HG03521 (cell line): ENCODE results near the gene UNC13A.

ENCODE experiments used
- ATAC-seq: cut with Tn5 transposase; IDR thresholded peaks from one replicate; pipeline ENCODE4 v1.9.1; 2021; ENCODE audit warnings: mild to moderate bottlenecking, moderate library complexity; ENCODE audit not compliant: unreplicated experiment

UNC13A gene

DNA sequence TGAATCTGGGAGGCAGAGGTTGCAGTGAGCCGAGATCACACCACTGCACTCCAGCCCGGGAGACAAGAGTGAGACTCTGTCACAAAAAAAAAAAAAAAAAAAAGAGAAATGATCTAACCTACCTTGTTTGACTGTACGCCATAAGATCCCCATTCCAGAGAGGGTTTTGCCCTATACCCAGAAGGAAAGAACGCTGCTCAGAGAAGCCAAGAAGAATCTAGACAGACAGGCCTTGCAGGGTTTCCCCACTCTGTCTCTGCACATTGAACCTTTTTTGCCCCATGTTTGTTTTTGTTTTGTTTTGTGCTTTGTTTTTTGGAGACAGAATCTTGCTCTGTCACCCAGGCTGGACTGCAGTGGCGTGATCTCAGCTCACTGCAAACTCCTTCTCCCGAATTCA lies 23.7 kb upstream of the UNC13A start:
- no peak for ATAC-seq

DNA sequence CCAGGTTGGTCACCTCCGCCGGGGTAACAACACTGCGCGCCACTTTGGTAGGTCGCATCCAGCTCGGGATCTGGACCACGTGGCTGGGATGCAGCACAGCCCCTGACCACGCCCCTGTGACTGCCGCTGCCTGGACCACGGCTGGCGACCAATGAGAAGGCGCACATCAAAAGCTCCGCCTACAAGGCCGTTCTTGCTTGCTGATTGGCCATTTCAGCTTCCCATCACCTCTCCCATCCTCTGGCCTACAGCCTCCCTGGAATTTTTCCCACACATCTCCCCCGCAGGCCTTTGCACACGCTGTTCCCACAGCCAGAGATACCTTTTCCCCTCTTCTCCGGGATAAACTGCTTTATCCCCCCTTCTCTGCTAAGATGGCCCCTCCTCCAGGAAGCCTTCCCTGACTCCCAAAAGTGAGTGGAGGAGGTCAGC lies 18.6 kb upstream of the UNC13A start:
- no peak for ATAC-seq

DNA sequence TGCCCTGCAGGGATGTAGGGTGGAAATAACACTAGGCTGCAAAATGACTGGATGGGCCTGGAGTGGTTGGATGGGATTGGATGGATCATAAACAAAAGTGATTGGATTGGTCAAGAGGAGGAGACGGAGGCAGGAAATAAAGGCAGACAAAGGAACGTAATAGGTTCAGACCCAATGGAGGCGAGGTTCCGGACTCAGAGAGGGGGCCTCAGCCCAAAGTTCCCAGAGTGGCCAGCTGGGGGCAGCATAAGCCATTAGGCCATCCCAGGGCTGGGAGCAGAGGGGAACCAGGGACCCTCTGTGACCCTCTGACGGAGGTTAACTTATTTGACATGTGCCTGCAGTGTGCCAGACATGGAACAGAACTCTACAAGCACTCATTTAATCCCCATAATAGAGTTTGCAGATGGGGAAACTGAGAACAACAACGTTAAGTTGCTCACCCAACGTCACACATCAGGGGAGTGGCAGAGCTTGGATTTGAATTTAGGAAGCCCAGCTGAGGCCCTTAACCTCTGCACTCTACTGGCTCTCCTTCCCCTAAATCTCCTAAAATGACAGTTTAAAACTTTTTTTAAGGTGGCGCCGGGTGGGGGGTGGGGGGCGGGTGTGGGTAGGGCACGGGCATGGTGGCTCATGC lies 15.8 kb upstream of the UNC13A start:
- ATAC-seq: no peak

DNA sequence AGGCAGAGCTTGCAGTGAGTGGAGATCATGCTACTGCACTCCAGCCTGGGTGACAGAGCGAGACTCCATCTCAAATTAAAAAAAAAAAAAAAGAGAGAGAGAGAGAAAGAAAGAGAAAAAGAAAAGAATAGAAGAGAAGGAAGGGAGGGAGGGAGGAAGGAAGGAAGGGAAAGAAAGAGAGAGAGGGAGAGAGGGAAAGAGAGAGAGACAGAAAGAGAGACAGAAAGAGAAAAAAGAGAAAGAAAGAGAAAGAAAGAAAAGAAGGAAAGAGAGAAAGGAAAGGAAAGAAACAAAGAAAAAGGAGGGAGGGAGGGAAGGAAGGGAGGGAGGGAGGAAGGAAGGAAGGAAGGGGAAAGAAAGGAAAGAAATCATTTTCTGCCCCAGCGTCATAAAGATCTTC lies 7.0 kb upstream of the UNC13A start:
- no peak for ATAC-seq

DNA sequence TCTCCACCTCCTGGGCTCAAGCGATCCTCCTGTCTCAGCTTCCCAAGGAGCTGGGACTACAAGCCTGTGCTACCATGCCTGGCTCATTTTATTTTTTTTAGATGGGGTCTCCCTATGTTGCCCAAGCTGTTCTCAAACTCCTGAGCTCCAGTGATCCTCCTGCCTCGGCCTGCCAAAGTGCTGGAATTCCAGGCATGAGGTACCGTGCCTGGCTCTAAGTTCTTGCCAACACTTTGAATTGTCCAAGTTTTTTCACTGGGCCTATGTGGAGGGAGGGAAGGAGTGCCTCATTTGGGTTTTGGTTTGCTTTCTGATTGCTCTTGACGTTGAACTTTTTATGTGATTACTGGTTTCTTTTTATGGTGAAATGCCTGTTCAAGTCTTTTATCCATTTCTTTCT lies 4.4 kb upstream of the UNC13A start:
- no peak for ATAC-seq

DNA sequence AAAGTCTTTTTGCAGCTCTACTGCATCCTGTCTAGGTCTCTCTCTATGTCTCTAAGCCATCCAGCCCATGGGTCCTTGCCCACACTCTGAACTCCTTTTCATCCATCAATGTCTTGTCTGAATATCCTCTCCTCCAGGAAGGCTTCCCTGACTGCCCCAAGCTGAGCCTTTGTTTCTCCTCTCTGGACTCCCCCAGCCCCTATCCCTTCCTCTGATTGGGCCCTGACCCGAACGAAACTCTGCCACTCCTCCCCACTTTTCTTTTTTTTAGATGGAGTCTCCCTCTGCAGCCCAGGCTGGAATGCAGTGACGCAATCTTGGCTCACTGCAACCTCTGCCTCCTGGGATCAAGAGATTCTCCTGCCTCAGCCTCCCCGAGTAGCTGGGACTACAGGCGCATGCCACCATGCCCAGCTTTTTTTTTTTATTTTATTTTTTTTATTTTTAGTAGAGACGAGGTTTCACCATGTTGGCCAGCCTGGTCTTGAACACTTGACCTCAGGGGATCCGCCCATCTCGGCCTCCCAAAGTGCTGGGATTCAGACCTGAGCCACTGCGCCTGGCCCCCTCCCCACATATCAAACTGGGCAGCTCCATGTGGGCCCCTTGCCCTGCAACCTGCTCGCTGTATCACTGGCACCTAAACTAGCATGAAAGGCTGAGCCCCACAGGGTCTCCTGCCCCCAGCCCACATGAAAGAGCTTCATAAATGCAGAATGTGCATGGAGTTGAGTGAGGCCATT lies 870 bp upstream of the UNC13A start:
- no peak for ATAC-seq

DNA sequence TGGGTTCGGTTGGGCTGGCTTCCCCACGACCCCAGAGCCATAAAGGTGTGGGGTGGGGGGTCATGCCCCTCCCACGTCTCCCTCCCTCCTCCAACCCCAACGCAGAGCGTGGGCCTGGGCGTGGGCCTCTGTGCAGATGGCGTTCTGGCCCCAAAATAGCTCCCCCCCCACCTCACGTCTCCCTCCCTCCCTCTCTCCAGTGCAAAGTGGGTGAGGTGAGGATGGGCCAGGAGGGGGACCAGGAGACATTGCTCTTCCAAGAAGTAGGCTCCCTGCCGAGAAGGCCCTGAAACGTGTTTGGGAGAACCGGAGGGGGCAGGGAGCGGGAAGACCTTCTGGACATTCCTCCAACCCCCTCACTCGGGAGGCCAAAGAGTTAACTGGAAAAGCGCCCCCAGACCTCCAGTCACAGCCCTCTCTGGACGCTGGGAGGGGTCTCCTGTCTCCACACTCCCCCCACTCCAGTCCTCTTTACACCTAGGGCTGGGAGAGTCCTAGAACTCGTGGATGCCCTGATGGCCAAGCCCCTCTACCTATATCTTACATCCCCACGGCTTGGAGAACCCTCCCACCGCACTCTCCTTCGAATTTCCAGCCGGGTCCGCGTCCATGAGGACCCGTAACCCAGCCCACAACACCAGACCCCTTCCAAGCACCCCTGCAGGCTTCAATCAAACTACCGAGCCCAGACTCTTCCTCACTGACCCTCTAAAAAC lies 855 bp downstream of the UNC13A start:
- ATAC-seq: no peak

DNA sequence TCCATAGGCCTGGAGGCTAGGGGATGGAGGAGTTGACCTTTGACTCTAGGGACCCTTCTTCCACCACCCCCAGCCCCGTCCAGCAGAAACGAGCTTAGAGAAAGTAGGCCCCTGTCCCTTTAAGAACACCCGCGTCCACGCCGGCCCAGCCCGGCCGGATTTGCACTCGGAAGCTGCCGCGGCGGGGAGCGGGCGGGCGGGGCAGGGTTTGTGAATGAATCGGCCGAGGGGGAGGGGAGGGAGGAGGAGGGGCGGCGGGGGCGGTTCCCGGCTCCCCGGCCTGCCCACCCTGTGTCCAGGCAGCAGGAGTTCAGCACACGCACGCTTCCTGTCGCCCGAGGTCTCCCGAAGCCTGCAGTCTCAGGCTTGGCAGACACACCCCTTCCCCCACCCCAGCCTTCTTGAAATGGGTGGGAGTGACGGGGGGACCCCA lies 1.5 kb downstream of the UNC13A start:
- no peak for ATAC-seq

DNA sequence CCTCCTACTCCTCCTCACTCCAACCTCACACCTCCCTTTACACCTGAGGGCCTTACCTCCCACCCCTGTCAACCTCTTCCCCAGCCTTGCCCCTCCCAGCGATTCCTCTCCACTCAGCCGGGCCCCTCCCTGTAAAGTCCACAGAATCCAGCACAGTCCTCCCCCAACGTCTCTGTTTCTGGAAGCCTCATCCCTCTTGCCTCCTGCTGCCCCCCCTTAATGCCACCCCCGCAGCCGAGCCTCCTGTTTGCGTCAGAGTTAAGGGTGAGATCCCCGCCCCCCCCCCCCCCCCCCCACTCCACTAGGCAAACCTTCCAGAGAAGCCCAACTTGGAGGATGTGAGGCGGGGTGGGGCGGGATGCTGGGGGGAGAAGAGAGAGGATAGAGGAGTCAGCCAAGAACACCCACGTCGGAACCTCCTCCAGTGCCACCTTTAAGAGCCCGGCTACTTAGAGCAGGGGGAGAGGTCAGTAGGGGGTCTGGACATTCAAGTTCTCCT lies 2.1 kb downstream of the UNC13A start:
- ATAC-seq: no peak

DNA sequence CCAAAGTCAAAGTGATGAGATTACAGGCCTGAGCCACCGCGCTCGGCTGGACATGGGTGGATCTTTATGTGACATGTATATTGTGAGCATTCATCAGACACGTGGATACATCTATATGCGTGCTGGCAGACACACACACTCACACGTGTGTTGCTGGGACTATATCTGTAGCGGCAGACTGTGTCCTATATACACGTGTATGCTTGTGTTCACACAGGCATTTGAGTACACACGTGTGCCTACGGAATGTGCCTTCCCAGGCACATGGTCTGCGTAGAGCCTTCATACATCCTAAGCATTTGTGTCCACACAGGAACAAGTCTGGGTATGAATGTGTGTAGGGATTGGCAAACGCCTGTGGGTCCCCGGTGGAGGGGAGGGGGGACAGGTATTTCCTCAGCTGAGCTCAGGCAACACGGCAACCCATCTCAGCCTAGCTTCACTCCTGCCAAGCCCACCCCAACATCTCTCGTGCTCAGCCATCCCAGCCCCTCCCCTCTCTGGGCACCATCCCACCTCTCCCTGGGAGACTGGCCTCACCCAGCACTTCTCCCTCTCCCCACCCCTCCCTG lies 2.6 kb downstream of the UNC13A start:
- no peak for ATAC-seq

DNA sequence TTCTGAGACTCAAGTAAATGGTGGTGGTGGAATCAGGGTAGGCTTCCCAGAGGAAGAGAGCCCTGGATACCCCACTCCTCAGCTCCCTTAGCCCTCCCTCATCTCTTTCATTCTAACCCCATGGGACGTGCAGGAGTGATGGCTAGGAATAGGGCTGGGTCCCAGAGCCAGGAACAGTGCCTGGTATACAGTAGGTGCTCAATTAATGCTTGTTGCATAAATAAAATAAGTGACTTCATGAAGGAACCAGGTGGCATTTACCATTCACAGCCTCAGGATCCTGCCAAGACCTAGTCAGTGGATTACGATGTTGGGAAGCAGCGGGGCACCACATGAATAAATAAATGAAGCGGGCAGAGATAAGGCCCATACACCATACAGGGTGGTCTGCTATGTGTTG lies 3.9 kb downstream of the UNC13A start:
- no peak for ATAC-seq

DNA sequence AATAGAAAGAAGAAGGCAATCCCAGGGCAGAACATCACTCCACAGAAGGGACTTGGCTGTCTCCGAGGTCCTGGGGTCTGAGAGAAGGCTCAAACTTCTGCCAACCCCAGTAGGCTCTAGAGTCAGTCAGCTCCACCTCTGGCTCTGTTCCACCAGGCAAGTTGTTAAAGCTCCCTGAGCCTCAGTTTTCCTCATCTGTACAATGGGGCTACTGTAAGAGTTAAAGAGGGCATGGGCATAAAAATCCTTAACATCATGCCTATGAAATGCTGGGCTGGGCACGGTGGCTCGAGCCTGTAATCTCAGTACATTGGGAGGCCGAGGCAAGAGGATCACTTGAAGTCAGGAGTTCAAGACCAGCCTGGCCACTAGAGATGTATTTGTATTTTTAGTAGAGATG lies 5.1 kb downstream of the UNC13A start:
- no peak for ATAC-seq

DNA sequence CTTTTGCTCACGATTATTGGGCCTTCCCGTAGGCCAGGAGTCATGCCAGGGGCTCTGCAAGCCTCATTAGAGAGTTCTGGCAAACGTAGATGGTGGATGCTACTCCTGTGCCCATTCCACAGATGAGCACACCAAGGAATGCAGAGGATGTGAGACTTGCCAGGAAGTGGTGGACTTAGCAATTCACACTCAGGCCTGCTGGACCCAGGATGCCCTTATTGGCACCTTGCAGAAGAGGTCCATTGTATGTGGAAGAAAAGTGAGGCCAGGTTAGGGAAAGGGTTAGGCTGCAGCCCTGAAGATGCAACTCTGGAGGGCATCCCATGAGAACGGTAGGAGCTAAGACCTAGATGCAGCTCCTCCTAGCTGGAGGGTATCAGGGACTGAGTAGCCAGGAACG lies 5.9 kb downstream of the UNC13A start:
- ATAC-seq: no peak

DNA sequence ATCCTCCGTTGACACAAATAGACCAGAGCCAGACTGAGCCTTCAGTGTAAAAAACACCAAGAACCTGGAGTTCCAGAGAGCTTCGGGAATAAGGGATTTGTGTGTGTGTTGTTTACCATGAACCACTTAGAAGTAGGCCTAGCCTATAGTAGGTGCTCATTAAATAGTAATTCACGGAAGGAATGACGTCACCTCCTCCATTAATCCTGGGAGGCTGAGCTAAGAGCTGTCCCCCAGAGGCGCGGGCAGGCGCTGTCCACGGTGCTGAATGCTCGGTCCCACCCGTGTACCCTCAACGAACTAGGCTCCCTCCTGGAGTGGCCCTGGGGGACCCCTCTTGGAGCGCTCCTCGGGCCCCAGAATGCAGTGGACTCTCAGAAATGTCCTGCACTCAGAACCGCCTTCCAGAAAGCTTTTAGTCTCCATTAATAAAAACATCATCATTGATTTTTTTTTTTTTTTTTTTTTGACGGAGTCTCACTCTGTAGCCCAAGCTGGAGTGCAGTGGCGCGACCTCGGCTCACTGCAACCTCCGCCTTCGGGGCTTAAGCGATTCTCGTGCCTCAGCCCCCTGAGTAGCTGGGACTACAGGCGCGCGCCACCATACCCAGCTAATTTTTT lies 6.5 kb downstream of the UNC13A start:
- ATAC-seq: no peak

DNA sequence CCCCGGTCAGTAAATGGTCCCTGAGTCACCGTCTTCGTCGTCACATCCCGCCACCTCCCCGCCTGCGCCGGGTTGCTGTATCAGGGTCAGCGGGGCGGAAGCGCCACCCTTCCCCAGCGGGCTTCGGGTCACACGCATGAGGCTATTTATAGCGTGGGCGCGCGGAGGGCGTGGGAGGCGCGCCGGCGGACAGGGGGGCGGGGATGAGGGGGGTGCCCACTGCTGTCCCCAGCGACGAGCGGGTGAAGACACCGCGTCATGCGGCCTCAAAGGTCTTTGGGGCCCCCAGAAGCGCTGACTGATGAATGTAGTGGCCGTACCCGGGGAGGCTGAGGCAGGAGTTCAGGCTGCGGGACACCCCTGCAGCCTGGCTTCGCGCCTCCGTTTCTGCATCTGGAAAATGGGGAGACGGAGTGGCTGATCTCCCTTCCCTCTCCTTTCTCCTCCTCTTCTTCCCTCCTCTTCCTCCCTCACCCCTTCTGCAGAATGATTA lies 7.9 kb downstream of the UNC13A start:
- peak; percentile 46 for ATAC-seq

DNA sequence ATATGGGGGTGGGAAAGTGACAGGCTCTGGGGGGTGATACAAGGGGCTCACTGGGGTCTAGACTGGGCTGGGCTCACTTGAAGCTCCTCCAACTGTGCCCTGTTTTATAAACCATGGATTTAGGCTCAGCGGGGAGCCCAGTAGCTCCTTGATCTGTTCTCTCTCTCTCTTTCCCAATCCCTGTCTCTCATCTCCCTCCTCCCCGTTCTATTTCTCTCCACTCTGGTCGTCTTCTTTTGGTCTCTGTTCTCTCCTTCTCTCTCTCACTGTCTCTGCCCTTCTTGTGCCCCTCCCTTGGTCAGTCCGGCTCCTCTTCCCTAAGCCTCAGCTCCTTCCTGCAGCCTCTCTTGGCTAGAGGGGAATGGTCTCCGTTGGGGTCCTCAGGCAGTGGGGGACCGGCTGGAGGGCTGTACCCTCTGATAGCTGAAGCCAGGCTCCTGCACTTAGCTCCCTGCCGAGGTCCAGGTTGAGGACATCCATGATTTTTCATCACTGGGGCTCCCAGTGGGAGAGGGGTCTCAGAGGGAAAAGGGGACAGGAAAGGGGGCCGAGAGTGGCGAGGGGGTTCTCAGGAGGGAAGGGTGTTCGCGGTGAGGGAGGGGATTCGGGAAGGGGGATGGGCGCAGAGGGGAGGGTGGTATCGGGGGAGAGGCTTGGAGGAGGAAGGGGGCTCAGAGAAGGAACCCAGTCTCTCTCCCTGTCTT lies 8.5 kb downstream of the UNC13A start:
- ATAC-seq: no peak

DNA sequence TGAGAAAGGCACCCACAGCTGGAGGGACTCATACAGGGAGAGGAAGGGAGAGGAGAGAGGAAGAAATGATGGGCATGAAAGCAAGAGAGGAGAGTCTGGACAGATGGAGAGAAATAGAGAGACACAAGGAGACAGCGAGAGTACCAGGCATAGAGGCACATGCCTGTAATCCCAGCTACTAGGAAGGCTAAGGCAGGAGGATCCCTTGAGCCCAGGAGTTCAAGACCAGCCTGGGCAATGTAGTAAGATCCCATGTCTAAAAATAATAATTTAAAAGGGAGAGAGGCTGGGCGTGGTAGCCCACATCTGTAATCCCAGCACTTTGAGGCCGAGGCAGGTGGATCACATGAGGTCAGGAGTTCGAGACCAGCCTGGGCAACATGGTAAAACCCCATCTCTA lies 9.3 kb downstream of the UNC13A start:
- ATAC-seq: no peak

DNA sequence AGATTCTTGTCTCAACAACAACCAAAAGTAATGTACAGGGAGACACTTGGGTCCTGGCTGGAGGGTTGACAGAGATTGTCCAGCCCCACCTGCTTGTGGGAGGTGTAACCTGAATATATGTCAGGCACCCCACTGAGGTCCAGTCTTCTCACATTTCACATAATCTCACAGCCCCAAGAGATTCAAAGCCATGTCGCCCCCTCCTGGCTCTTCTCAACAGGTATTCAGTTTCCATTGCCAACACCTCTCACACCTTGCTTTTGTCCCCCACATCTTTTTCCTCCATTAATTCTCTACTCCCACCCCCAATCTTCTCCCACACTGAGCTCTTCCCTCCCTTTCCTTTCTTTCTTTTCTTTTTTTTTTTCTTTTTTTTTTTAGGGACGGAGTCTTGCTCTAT lies 11.2 kb downstream of the UNC13A start:
- no peak for ATAC-seq

DNA sequence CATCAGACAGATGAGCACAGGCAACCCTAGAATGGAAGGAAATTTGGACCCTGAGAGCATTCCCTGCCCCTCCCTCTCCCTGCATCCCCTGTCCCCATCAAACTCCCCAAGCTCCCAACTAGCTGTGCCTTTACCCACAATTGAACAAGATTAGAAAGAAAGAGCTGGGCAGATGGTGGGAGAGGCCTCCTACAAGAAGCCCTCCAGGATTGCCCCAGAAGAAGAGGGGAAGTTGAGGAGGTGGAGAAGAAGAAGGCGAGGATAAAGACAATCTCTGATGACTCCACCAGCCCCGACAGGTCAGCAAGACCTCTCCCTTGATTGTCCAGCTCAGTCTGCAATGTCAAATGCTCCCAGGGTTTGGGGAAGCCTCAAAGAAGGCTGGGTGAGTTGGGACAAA lies 11.9 kb downstream of the UNC13A start:
- no peak for ATAC-seq
